ENCODE results near the gene CPZ. TPM values are rescaled to one million over a fixed set of nuclear protein-coding genes. Genes with fewer than 3 reads are reported as not detected.

The CPZ gene
- not detected for polyA plus RNA-seq (2013)

DNA sequence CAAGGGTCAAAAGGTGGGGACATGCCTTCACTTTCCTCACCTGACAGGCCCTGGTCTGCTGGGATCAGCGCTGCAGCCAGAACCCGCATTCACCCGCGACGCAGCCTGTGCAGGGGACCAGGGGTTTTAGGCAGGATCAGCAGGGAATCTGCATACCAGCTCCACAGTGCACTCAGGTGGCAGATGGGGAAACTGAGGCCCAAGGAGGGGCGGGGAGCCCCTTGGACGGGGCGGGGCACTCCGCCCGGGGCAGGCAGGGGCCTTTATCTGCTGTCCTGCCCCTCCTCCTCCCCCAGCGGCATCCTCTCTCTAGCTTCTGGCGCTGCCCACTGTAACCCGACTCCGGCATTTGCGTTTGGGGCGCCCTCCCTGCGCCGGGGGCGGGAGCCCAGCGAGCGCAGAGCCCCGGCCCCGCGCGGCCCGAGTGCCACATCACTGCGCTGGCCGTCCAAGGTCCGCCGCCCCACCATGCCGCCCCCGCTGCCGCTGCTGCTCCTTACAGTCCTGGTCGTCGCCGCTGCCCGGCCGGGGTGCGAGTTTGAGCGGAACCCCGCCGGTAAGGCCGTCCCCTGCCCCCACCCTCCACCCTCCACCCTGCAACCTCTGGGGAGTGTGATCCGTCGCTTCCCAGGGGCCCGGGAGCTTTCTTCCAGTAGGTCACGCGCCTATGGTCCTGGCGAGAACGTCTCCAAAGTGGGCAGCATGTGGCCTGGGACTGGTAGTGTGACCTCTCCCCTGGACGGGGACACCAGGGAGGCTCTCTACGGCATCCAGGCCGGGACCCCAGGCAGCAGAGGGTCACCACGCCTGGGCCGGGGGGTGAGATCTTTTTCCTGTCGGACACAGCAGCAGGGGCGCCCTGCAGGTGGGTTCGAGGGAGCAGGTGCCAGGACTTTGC, at the start of gene CPZ:
Gene CPZ, plus strand, starts transcription at position 400 of the 898 bp plus-strand sequence. Its CDS starts 69 bp downstream, at position 469.
- no peak within 1 kb of the TSS for H3K27ac ChIP-seq (ENCODE audit: insufficient read depth in 1 of 2, low read depth in 1 of 2, low read length in 2 of 2, poor library complexity in 1 of 2, severe bottlenecking in 2 of 2)
- no peaks in the 10 kb centered on the region for H3K4me1 ChIP-seq (ENCODE audit: control extremely low read depth in 1 of 4, control insufficient read depth in 4 of 4, insufficient read depth in 4 of 4, low read length in 3 of 4)
- no peak for DNase-seq
- H3K4me3 ChIP-seq (ENCODE audit: control insufficient read depth in 1 of 7, extremely low read depth in 1 of 7, insufficient read depth in 4 of 7, low read depth in 2 of 7, low read length in 6 of 7), result no peak within 1 kb of the TSS
- POLR2A ChIA-PET, result interaction anchor here (0.6 kb wide), 1 partner anchor 28 kb away, joined by 6 read pairs; no protein-coding TSS in a partner anchor
- peaks cover 0 to 68% (median 22%) of the 10 kb centered on the region in 5 experiments for H3K27me3 ChIP-seq (replicated peaks in 2 of 5; ENCODE audit: control insufficient read depth in 4 of 5, insufficient read depth in 5 of 5, low read length in 4 of 5)
- no peaks in the 10 kb centered on the region for H3K36me3 ChIP-seq (ENCODE audit: control insufficient read depth in 4 of 4, insufficient read depth in 4 of 4, low read length in 3 of 4)
- no peaks in the 10 kb centered on the region for H3K9me3 ChIP-seq (ENCODE audit: control extremely low read depth in 1 of 5, control insufficient read depth in 4 of 5, insufficient read depth in 2 of 5, low read depth in 1 of 5, low read length in 4 of 5)
- CTCF ChIA-PET, result no interaction called here
- 3% methylated on average over 44 of the region's 58 CpGs for WGBS (ENCODE audit: insufficient coverage)

DNA sequence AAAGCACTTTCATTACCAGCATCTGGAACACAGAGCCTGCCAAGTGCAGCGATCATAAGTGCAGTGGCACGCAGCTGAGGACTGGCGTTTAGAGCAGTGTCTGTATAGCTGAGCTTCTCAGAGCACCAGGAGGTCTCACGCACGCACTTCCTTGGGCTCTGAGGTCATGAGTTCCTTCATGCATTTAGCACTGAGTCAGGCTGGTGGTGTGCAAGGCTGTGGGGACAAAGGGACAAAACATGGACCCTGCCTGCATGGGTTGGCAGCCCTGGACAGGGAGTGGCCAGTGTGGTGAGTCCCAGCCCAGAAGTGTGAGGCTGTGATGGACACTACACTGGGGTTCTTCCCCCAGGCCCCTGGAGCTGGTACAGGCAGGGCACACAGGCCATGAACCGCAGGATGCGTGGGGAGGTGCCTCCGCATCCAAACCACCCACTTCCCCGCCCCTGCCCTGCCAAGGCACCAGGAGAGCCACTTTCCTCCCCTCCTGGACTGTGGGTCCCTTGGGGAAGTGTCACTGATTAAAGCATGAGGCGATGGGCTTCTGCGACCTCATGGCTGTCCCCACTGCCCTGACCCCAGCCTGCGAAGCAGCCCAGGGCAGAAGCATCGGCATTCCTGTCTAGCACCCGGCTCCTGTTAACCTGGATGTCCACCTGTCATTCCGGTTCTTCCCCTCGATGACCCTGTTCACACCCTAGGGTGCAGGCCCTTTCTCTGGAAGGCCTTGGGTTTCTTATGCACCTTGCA, 49.6 kb upstream of the CPZ start:
- WGBS (ENCODE audit: insufficient coverage), result 90% methylated on average over 15 of the region's 16 CpGs
- POLR2A ChIA-PET, result no interaction called here
- Histone ChIP-seq H3K4me3 (ENCODE audit: control insufficient read depth in 1 of 7, extremely low read depth in 1 of 7, insufficient read depth in 4 of 7, low read depth in 2 of 7, low read length in 6 of 7) (no peak overlapping the region), H3K36me3 (ENCODE audit: control insufficient read depth in 4 of 4, insufficient read depth in 4 of 4, low read length in 3 of 4) (no peaks in the 10 kb centered on the region), H3K9me3 (ENCODE audit: control extremely low read depth in 1 of 5, control insufficient read depth in 4 of 5, insufficient read depth in 2 of 5, low read depth in 1 of 5, low read length in 4 of 5) (no peaks in the 10 kb centered on the region), H3K27me3 (replicated peaks in 2 of 5; ENCODE audit: control insufficient read depth in 4 of 5, insufficient read depth in 5 of 5, low read length in 4 of 5) (peaks cover 0 to 35% (median 0%) of the 10 kb centered on the region in 5 experiments), H3K4me1 (ENCODE audit: control extremely low read depth in 1 of 4, control insufficient read depth in 4 of 4, insufficient read depth in 4 of 4, low read length in 3 of 4) (no peaks in the 10 kb centered on the region), H3K27ac (ENCODE audit: insufficient read depth in 1 of 2, low read depth in 1 of 2, low read length in 2 of 2, poor library complexity in 1 of 2, severe bottlenecking in 2 of 2) (no peak overlapping the region)
- DNase-seq, result no peak
- CTCF ChIA-PET, result no interaction called here

DNA sequence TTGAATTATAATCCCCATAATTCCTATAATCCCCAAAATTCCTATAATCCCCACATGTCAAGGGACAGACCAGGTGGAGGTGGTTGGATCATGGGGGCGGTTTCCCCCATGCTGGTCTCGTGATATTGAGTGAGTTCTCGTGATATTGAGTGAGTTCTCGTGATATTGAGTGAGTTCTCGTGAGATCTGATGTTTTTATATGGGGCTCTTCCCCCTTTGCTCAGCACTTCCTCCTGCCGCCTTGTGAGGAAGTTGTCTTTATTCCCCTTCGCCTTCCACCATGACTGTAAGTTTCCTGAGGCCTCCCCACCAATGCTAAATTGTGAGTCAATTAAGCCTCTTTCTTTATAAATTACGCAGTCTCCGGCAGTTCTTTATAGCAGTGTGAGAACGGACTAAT, 48.9 kb upstream of the CPZ start:
- 92% methylated on average over 5 of the region's 10 CpGs for WGBS (ENCODE audit: insufficient coverage)
- ChIA-PET CTCF (no interaction called here), POLR2A (no interaction called here)
- peak in 1 of 3 donors; percentile 1 for DNase-seq
- H3K4me1 ChIP-seq (ENCODE audit: control extremely low read depth in 1 of 4, control insufficient read depth in 4 of 4, insufficient read depth in 4 of 4, low read length in 3 of 4), result no peaks in the 10 kb centered on the region
- no peaks in the 10 kb centered on the region for H3K36me3 ChIP-seq (ENCODE audit: control insufficient read depth in 4 of 4, insufficient read depth in 4 of 4, low read length in 3 of 4)
- peaks cover 0 to 35% (median 0%) of the 10 kb centered on the region in 5 experiments for H3K27me3 ChIP-seq (replicated peaks in 2 of 5; ENCODE audit: control insufficient read depth in 4 of 5, insufficient read depth in 5 of 5, low read length in 4 of 5)
- no peak overlapping the region for H3K4me3 ChIP-seq (ENCODE audit: control insufficient read depth in 1 of 7, extremely low read depth in 1 of 7, insufficient read depth in 4 of 7, low read depth in 2 of 7, low read length in 6 of 7)
- no peak overlapping the region for H3K27ac ChIP-seq (ENCODE audit: insufficient read depth in 1 of 2, low read depth in 1 of 2, low read length in 2 of 2, poor library complexity in 1 of 2, severe bottlenecking in 2 of 2)
- no peaks in the 10 kb centered on the region for H3K9me3 ChIP-seq (ENCODE audit: control extremely low read depth in 1 of 5, control insufficient read depth in 4 of 5, insufficient read depth in 2 of 5, low read depth in 1 of 5, low read length in 4 of 5)

DNA sequence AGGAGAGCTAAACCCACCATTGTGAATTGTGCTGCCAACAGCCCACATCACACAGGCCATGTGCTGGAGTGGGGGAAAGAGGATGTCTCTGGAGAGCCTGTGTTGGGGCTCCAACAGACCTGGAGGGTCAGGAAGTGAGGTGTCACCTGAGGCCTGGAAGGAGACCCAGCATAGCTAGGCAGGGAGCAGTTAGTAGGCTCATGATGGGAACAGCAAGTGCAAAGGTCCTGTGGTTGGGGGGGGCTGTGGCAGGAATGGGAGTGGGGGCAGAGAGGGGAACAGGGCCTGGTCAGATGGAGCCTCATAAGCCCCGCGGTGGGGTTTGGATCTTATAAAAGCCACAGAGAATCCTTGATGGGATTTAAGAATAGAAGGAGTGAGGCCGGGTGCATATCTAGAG, 48.3 kb upstream of the CPZ start:
- ChIA-PET POLR2A (no interaction called here), CTCF (no interaction called here)
- 100% methylated on average over 3 of the region's 3 CpGs for WGBS (ENCODE audit: insufficient coverage)
- no peaks in the 10 kb centered on the region for H3K36me3 ChIP-seq (ENCODE audit: control insufficient read depth in 4 of 4, insufficient read depth in 4 of 4, low read length in 3 of 4)
- H3K4me1 ChIP-seq (ENCODE audit: control extremely low read depth in 1 of 4, control insufficient read depth in 4 of 4, insufficient read depth in 4 of 4, low read length in 3 of 4), result no peaks in the 10 kb centered on the region
- H3K27me3 ChIP-seq (replicated peaks in 2 of 5; ENCODE audit: control insufficient read depth in 4 of 5, insufficient read depth in 5 of 5, low read length in 4 of 5), result peaks cover 0 to 33% (median 0%) of the 10 kb centered on the region in 5 experiments
- no peaks in the 10 kb centered on the region for H3K9me3 ChIP-seq (ENCODE audit: control extremely low read depth in 1 of 5, control insufficient read depth in 4 of 5, insufficient read depth in 2 of 5, low read depth in 1 of 5, low read length in 4 of 5)
- H3K4me3 ChIP-seq (ENCODE audit: control insufficient read depth in 1 of 7, extremely low read depth in 1 of 7, insufficient read depth in 4 of 7, low read depth in 2 of 7, low read length in 6 of 7), result no peak overlapping the region
- no peak for DNase-seq
- H3K27ac ChIP-seq (ENCODE audit: insufficient read depth in 1 of 2, low read depth in 1 of 2, low read length in 2 of 2, poor library complexity in 1 of 2, severe bottlenecking in 2 of 2), result no peak overlapping the region

DNA sequence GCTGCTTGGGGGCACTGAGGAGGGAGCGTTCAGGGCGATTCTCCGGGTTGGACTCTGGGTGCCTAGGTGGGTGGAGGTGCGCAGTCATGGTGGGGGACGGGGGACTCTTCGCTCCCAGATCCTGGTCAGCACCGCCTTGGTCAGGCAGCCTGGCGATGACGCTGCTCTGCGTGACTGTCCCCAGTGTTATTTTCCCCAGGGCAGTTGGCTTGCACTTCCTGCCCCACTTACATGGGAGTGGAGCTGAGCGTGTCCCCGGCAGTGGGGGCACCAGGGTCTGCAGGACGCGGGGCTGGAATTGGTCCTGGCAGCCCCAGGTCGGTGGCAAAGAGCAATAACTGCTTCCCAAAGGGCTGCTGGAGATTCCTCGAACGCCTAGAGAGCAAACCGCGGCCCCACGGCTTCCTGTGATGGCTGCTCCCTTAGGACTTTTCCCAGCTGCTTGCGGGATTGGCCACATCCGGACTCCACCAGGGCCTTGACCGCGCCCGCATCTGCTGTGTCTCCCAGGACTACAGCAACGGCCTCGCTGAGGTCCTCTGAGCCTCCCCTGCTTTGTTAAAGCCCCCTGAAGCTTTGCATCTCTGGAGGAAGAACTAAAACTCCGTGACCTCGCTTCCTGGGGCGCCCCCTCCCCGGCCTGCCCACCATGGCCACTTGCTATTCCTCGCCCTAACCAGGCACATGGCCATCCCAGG, 47.7 kb upstream of the CPZ start:
- Histone ChIP-seq H3K27me3 (replicated peaks in 2 of 5; ENCODE audit: control insufficient read depth in 4 of 5, insufficient read depth in 5 of 5, low read length in 4 of 5) (peaks cover 0 to 30% (median 0%) of the 10 kb centered on the region in 5 experiments), H3K9me3 (ENCODE audit: control extremely low read depth in 1 of 5, control insufficient read depth in 4 of 5, insufficient read depth in 2 of 5, low read depth in 1 of 5, low read length in 4 of 5) (no peaks in the 10 kb centered on the region), H3K36me3 (ENCODE audit: control insufficient read depth in 4 of 4, insufficient read depth in 4 of 4, low read length in 3 of 4) (no peaks in the 10 kb centered on the region), H3K27ac (ENCODE audit: insufficient read depth in 1 of 2, low read depth in 1 of 2, low read length in 2 of 2, poor library complexity in 1 of 2, severe bottlenecking in 2 of 2) (no peak overlapping the region), H3K4me1 (ENCODE audit: control extremely low read depth in 1 of 4, control insufficient read depth in 4 of 4, insufficient read depth in 4 of 4, low read length in 3 of 4) (no peaks in the 10 kb centered on the region), H3K4me3 (ENCODE audit: control insufficient read depth in 1 of 7, extremely low read depth in 1 of 7, insufficient read depth in 4 of 7, low read depth in 2 of 7, low read length in 6 of 7) (no peak overlapping the region)
- ChIA-PET CTCF (no interaction called here), POLR2A (no interaction called here)
- DNase-seq, result no peak
- 84% methylated on average over 31 of the region's 32 CpGs for WGBS (ENCODE audit: insufficient coverage)

DNA sequence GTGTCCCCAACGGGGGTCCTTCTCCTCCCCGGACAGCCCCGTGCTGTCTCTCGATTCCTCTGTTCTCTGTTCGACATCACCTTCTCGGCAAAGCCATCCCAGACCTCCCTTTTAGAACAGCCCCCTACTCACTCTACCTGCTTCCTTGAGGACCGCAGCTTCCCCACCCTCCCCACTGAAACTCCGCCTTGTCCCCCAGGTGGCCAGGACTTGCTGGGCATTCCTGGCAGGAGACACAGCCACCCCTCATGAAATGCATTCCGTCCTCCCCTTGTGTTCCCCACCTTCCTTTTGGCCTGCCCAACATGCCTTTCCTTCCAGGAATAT, 47.2 kb upstream of the CPZ start:
- POLR2A ChIA-PET, result no interaction called here
- no peaks in the 10 kb centered on the region for H3K9me3 ChIP-seq (ENCODE audit: control extremely low read depth in 1 of 5, control insufficient read depth in 4 of 5, insufficient read depth in 2 of 5, low read depth in 1 of 5, low read length in 4 of 5)
- CTCF ChIA-PET, result no interaction called here
- H3K4me3 ChIP-seq (ENCODE audit: control insufficient read depth in 1 of 7, extremely low read depth in 1 of 7, insufficient read depth in 4 of 7, low read depth in 2 of 7, low read length in 6 of 7), result no peak overlapping the region
- H3K36me3 ChIP-seq (ENCODE audit: control insufficient read depth in 4 of 4, insufficient read depth in 4 of 4, low read length in 3 of 4), result no peaks in the 10 kb centered on the region
- no peak overlapping the region for H3K27ac ChIP-seq (ENCODE audit: insufficient read depth in 1 of 2, low read depth in 1 of 2, low read length in 2 of 2, poor library complexity in 1 of 2, severe bottlenecking in 2 of 2)
- no peak for DNase-seq
- 93% methylated on average over 6 of the region's 9 CpGs for WGBS (ENCODE audit: insufficient coverage)
- H3K27me3 ChIP-seq (replicated peaks in 2 of 5; ENCODE audit: control insufficient read depth in 4 of 5, insufficient read depth in 5 of 5, low read length in 4 of 5), result peaks cover 0 to 30% (median 0%) of the 10 kb centered on the region in 5 experiments
- H3K4me1 ChIP-seq (ENCODE audit: control extremely low read depth in 1 of 4, control insufficient read depth in 4 of 4, insufficient read depth in 4 of 4, low read length in 3 of 4), result no peaks in the 10 kb centered on the region

DNA sequence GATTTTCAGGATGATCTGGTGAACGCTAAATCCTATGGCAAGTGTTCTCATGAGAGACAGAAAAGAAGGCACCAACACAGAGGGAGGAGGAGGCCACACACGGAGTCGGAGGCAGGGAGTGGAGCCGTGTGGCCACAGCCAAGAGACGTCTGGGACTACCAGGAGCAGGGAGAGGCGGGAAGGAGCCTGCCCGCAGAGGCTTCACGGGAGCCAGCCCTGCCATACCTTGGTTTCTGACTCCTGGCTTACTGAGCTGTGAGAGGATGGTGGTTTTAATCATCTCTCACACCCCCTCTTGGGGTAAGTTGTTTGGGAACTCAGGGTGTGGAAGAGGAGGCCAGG, 45.8 kb upstream of the CPZ start:
- Histone ChIP-seq H3K36me3 (ENCODE audit: control insufficient read depth in 4 of 4, insufficient read depth in 4 of 4, low read length in 3 of 4) (no peaks in the 10 kb centered on the region), H3K27me3 (replicated peaks in 2 of 5; ENCODE audit: control insufficient read depth in 4 of 5, insufficient read depth in 5 of 5, low read length in 4 of 5) (peaks cover 0 to 30% (median 0%) of the 10 kb centered on the region in 5 experiments), H3K4me1 (ENCODE audit: control extremely low read depth in 1 of 4, control insufficient read depth in 4 of 4, insufficient read depth in 4 of 4, low read length in 3 of 4) (no peaks in the 10 kb centered on the region), H3K4me3 (ENCODE audit: control insufficient read depth in 1 of 7, extremely low read depth in 1 of 7, insufficient read depth in 4 of 7, low read depth in 2 of 7, low read length in 6 of 7) (no peak overlapping the region), H3K9me3 (ENCODE audit: control extremely low read depth in 1 of 5, control insufficient read depth in 4 of 5, insufficient read depth in 2 of 5, low read depth in 1 of 5, low read length in 4 of 5) (peaks cover 0 to 1% (median 0%) of the 10 kb centered on the region in 5 experiments), H3K27ac (ENCODE audit: insufficient read depth in 1 of 2, low read depth in 1 of 2, low read length in 2 of 2, poor library complexity in 1 of 2, severe bottlenecking in 2 of 2) (no peak overlapping the region)
- DNase-seq, result no peak
- 91% methylated on average over 5 of the region's 8 CpGs for WGBS (ENCODE audit: insufficient coverage)
- POLR2A ChIA-PET, result no interaction called here
- CTCF ChIA-PET, result no interaction called here
